GM21367 (cell line): Measurements from ENCODE around the gene SLC45A1.

Experiments
- ATAC-seq: cut with Tn5 transposase; IDR thresholded peaks from one replicate; pipeline ENCODE4 v1.9.1; 2021; ENCODE audit not compliant: unreplicated experiment

The SLC45A1 gene

GRCh38 chr1:8311068-8311718 is 6.7 kb upstream of the SLC45A1 start:
- no peak for ATAC-seq

DNA sequence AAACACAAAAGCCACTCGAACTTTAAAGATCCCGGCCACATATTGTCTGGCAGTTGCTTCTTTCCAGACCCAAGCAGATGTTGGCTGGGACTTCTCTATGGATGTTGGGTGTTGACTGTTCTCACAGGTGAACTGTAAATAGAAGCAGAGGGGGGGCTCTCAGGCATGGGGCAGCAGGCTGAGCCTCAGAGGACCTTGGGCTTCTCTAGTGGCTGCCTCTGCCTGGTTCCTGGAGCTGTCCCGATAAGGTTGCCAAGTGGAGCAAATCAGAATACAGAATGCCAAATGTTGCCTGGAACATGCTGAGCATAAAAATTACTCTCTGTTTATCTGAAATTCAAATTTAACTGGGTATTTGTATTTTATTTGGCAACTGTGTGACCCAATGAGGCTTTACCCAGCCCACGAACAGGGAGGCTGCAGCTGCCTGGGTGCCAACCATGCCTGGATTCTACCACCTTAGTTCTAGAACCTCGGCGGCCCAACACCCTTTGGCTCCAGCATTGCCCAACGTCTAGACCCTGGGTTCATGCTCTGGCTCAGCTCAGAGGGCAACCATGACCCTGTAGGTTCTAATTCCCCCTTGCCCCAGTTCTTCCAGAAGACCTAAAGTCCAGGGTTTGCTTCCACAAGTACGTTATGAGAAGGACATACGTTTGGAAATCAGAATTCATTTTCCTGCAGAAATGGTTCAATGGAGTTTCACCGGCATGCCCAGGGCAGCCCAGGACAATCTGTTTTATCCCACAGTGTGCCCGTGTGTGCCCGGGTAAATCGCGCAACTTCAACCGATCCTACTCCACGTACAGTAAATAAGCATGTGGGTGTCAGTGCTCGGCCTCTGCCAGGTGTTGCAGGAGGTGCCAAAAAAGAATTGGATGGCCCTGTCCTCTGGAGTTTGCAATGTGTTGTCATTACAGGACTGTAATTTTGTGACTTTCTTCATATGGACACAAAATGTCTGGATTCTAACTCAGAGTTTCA is 5.4 kb upstream of the SLC45A1 start:
- ATAC-seq, result no peak

DNA sequence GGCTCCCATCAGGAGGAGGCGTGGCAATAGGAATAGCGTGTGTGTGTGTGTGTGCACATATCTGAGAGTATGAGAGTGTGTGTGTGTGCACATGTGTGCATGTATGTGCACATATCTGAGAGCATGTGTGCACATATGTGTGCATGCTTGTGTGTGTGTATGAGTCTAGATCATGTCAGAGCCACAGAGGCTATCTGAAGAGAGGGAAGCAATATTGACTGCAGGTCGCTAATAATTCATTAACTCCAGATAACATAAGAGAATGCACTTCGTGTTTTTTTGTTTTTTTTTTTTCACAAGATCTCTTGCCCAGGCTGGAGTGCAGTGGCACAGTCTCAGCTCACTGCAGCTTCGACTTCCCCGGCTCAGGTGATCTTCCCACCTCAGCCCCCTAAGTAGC is 4.7 kb upstream of the SLC45A1 start:
- ATAC-seq, result no peak

DNA sequence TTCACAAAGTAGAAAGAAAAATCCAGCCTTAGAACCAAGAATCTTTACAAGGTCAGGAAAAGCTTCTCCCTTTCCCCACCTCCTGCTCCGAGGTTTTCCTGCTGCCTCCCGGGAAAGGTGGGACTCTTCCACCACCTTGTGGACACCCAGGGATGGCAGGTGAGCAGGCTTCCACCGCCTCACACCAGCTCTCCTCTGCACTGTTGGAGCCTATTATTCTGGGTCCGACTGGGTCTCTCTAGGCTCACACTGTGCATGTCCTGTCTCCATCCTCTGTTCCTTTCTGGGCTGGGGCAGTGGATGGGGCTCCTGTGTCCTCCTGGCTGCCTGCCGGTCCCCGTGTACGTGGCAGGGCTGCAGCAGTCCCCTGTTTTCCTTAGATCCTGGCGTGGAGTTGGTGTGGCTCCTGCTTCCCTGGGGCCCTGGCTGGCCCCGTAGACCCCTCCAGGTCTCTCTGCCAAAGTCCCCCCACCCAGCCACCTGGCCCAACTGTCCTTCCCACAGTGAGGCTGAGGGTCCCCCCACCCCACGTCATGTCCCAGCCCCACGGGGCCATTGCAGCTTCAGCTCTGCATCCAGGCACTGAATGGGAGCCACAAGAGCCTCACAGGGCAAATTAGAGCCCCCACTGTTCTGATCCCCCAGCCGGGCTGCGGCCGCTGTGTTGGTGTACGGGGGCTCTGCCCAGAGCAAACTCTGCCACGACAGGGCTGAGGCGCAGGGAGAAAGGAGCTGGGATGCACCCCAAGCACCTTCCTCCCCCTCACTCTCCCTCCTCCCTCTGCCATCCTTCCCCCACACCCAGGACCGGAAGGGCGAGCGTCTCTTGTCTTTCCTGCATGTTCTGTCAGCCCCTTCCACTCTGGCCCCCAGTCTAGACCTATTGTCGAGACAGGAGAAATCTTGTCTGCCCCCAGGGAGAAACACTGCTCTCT is 3.3 kb upstream of the SLC45A1 start:
- no peak for ATAC-seq

DNA sequence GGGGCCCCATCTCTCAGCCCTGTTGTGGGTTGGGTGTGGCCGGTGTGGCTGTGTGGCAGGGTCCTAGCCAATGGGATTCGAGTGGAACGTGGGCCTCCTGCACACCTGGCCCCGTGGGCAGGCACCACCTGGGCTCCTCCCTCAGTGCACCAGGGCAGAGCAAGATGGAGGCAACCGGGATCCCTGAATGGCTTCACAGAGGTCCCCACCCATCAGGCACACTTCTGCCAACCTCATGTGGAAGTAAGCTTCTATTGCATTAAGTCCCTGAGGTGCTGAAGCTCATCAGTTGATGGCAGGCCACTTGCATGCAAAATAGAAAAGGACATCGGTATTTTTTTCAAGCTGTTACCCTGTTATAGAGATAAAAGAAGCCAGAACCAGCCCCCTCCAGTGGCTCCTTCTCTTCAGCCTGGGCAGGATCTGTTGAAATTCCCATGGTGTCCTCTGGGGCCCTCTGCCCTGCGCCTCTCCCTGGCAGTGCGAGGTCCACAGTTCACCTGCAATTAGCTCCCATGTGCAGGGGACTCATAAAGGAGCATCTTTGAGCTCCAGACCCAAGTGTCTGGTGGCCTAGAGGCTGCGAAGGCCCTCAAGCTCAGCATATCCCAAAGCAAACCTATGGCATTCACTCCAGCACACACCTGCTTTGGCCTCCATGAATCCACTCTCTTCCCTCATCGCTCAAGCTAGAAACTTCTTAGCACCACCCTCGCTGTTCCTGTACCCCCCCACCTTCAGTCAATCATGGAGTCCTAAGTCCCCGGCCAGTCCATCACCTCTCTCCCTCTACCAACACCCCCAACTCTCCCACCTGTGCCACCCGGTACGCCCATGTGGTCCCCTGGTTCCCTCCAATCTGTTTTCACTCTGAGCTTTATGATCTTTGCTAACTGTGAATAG is 2.1 kb upstream of the SLC45A1 start:
- ATAC-seq, result no peak

- no peak for ATAC-seq
Observed at GRCh38 chr1:8318436-8318835, 522 bp downstream of the SLC45A1 start.

DNA sequence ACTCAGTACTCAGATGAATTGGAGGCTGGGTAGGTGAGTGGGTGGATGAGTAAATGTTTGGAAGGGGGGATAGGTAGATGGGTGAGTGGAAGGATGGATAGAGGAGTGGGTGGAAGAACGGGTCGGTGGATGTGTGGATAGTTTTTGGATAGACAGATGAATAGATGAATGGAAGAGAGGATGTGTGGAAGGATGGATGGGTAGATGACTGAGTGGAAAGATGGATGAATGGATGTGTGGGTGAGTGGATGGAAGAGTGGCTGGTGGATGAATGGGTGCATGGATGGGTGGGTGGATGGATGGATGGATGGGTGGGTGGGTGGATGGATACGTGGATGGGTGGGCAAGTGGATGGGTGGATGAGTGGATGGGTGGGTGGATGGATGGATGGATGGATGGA is 3.7 kb downstream of the SLC45A1 start:
- ATAC-seq, result no peak

DNA sequence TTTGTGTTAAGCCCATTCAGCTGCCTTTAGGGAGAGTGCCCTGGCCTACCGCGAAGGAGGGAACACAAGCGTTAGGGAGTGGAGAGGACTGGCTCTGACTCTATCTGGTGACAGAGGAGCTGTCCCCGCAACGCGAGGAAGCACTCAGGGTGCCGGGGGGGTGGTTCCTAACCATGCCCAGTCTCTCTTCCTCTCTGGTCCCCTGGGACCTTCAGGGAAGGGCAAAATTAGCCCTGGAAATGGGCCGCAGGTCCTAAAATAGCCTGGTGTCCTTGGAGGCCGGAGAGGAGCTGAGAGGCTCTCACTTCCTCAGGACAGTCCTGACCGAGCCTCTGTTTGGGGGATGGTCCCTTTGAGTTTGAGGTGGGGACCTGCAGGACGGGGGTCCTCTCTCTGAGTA is 5.8 kb downstream of the SLC45A1 start:
- ATAC-seq, result no peak

DNA sequence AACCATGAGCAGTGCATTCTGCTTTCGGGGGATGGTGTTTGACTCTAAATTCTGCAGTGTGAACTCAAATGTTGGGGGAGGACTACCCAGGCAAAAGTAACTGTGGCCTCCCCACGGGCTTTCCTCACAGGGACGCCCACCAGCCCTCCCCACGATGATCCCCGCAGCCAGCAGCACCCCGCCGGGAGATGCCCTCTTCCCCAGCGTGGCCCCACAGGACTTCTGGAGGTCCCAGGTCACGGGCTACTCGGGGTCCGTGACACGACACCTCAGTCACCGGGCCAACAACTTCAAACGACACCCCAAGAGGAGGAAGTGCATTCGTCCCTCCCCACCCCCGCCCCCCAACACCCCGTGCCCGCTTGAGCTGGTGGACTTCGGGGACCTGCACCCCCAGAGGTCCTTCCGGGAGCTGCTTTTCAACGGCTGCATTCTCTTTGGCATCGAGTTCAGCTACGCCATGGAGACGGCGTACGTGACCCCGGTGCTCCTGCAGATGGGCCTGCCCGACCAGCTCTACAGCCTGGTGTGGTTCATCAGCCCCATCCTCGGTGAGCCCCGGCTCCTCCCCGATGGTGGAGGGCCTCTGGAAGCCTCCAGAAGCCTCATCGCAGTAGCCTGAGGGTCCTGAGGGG is 6.4 kb downstream of the SLC45A1 start:
- no peak for ATAC-seq

DNA sequence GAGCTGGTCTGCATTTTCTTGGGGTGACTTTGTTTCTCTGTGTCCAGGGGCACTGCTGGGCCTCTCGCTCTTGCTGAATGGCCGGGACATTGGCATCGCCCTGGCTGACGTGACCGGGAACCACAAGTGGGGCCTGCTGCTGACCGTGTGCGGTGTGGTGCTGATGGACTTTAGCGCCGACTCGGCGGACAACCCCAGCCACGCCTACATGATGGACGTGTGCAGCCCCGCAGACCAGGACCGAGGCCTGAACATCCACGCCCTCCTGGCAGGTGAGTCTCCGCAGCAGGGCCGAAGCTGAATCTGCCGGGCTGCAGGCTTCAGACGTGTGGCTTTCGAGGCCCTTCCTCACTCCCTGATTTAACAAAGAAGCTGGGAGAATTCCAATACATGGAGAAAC is 7.9 kb downstream of the SLC45A1 start:
- no peak for ATAC-seq

DNA sequence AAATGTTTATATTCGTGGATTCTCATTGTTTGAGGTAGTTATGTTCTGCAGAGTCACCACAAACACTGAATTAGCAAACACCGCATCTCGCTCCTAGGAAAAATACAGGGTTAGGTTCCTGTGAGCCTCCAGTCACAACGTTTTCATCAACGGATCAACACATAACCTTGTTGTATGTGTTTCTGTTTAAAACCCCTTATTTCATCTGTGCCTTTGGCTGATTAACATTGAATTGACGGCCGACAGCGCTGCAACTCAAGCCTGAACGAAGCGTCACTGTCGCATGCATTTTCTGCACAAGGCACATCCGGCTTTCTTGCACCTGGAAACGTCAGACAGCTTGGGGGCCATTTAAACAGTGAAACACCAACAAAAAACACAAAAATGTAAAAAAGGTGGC is 8.4 kb downstream of the SLC45A1 start:
- ATAC-seq, result no peak

DNA sequence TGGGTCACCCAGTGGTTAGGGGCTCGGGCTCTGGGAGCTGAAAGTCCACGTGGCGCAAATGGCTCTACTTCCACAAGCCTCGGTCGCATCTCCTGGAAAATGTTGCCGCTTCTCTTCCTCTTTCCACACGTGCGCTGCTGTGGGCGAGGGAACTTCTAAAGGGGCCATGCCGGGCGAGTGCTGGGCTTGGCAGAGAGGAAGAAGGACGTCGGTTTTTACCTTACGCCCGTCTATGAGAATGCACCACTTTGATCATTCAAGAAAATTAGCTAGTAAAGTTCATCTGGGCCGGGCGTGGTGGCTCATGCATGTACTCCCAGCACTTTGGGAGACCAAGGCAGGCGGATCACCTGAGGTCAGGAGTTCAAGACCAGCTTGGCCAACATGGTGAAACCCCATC is 10.4 kb downstream of the SLC45A1 start:
- ATAC-seq, result no peak

DNA sequence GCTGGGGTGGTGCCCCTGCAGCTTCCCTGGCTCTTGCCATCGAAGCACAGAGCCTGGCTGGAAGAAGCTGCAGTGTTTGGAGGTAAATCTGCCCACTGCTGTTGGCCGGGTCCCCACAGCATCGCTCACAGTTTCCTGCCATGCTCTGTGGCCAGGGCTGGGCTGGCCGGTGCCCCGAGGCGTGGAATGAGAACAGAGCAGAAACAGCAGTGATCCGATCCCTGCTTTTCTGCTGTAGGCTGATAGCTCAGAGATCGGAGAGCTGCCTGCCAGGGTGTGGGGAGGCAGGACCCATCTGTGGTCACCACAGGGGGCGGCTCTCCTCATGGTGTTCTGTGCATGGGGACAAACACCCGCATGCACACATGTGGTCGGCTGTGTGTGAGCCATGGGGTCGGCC is 11.5 kb downstream of the SLC45A1 start:
- ATAC-seq, result no peak

DNA sequence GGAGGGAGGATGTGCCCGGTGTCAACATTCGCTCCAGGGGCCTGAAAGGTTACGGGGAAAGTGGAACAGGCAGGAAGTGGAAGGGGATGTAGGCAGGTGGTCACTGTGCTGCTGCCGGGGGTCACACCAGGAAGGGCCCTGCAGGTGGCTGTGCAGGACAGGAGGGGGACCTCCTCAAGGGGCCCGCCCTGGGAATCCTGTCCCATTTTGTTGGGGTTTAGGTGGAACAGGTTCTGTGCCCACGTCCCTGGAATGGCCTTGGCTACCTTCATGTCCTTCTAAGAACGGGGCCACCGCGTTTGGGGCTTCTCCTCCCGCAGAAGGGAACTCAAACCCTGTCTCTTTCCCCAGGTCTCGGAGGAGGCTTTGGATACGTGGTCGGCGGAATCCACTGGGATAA is 11.9 kb downstream of the SLC45A1 start:
- no peak for ATAC-seq

DNA sequence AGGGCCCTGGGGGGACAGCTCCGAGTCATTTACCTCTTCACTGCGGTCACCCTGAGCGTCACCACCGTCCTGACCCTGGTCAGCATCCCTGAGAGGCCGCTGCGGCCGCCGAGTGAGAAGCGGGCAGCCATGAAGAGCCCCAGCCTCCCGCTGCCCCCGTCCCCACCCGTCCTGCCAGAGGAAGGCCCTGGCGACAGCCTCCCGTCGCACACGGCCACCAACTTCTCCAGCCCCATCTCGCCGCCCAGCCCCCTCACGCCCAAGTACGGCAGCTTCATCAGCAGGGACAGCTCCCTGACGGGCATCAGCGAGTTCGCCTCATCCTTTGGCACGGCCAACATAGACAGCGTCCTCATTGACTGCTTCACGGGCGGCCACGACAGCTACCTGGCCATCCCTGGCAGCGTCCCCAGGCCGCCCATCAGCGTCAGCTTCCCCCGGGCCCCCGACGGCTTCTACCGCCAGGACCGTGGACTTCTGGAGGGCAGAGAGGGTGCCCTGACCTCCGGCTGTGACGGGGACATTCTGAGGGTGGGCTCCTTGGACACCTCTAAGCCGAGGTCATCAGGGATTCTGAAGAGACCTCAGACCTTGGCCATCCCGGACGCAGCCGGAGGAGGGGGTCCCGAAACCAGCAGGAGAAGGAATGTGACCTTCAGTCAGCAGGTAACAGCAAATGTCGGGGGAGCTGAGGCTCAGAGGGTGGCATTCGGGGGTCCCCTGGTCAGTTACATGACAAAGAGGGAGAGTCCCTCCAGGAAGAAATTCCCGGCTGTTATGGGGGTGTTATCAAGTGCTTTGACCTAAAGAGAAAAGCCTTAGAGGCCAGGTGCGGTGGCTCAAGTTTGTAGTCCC is 12.6 kb downstream of the SLC45A1 start:
- ATAC-seq, result no peak

GRCh38 chr1:8332806-8333205 is 14.9 kb downstream of the SLC45A1 start:
- ATAC-seq, result no peak

DNA sequence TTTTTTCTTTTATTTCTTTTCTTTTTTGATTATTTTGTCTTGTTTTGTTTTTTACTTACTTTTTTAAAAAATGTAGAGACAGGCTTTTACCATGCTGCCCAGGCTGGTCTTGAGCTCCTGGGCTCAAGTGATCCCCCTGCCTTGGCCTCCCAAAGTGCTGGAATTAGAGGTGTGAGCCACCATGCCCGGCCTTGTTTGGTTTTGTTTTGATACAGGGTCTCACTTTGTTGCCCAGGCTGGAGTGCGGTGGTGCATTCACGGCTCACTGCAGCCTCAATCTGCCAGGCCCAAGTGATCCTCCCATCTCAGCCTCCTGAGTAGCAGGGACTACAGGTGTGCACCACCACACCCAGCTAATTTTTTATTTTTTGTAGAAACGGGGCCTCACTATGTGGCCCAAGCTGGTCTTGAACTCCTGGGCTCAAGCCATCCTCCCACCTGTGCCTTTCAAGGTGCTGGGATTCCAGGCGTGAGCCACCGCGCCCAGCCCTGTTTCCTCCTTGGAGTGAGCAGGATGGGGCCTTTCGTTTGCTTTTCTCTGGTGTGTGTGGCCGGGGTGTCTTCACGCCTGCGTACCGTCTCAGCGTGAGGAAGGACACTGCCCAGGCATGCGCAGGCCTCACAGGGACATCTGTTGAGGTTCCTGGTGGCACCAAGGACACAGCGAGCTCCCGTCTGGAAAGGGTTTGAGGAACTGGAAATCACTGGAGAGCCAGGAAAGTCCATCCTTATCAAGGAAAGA is 15.5 kb downstream of the SLC45A1 start:
- no peak for ATAC-seq
